Measurements from ENCODE around the gene SCN5A. TPM values are rescaled to one million over a fixed set of nuclear protein-coding genes. Genes with fewer than 3 reads are reported as not detected.

SCN5A gene
- total RNA-seq, 1 donor from 2014 or later = 6.1 TPM

- no peak for DNase-seq
Measured at GRCh38 chr3:38600551-38600950, 48.9 kb downstream of the SCN5A start.

- no peak for DNase-seq
Measured at GRCh38 chr3:38599886-38600285, 49.6 kb downstream of the SCN5A start.

DNA sequence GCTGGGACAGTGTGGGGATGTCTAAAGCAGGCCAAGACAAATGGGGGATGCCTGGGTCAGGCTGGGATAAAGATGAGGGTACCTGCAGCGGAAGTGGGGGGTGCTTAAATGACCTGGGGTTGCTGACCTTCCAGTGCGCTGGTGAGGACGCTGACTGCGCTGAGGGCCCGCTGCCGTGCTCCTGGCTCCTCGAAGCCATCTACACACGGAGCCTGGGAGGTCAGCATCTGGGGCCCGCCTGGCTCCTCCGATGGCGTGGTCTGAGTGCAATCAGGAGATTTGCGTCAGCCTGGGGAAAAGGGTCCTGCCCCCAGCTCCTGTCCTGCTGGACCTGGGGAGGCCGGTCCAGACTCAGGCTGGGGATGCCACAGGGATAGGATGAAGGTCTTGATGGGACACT is 50.7 kb downstream of the SCN5A start:
- no peak for DNase-seq

DNA sequence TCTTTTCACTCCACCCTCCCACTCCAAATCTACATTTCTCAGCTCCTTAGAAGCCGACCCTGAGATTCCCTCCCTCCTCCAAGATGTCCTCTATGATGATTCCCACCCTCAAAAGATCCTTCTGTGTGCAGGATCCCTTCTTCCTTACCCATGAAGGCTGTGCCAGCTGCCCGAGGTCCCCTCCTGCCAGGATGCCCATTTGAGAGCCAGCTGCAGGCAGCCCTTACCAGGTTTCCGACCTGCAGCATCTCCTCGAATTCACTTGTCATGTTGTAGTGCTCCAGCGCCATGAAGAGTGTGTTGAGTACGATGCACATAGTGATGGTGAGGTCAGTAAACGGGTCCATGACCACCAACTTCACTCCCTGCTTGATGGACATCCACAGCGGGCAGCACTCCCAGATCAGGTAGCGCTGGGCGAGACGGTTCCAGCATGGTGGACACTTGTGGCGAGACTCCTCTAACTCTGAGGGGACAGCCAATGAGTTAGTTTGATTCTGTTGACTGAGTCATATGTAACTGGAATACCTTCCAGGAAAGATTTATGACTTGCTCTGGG is 51.9 kb downstream of the SCN5A start:
- DNase-seq = no peak

- DNase-seq = no peak
Measured at GRCh38 chr3:38595393-38595792, 54.1 kb downstream of the SCN5A start.

GRCh38 chr3:38590521-38590920 is 59.0 kb downstream of the SCN5A start:
- no peak for DNase-seq

- DNase-seq = no peak
Measured at GRCh38 chr3:38588995-38589937, 60.2 kb downstream of the SCN5A start.

DNA sequence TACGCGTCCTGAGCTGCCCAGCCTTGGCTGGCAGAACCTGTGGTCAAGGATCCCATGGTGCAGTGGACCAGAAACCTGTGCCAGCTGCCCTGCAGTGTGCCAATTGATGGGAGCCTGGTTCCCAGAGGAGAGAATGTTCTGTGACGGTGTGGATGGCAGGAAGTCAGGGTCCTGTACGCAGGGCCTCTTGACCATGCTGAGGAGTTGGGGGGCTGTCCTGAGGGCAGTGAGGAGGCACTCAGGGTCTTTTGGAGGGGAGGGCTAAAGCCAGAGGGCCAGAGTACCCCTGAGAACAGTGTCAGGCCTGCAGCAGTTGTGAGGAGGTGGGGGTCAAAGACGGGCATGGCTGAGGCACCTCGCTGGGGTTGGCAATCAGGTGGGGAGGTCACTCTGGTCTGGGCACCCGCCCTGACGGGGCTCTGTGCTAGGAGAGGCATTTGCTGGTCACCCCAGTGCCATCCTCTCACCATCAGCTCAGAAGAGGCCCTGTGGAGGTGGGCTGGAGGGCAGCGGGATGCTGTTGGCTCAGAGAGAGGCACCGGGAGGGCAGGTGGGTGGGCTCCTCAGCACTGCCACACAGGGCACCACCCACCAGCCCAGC is 61.0 kb downstream of the SCN5A start:
- no peak for DNase-seq

- DNase-seq = no peak
Measured at GRCh38 chr3:38587548-38588131, 61.8 kb downstream of the SCN5A start.

- DNase-seq = no peak
Measured at GRCh38 chr3:38586546-38587520, 62.7 kb downstream of the SCN5A start.

DNA sequence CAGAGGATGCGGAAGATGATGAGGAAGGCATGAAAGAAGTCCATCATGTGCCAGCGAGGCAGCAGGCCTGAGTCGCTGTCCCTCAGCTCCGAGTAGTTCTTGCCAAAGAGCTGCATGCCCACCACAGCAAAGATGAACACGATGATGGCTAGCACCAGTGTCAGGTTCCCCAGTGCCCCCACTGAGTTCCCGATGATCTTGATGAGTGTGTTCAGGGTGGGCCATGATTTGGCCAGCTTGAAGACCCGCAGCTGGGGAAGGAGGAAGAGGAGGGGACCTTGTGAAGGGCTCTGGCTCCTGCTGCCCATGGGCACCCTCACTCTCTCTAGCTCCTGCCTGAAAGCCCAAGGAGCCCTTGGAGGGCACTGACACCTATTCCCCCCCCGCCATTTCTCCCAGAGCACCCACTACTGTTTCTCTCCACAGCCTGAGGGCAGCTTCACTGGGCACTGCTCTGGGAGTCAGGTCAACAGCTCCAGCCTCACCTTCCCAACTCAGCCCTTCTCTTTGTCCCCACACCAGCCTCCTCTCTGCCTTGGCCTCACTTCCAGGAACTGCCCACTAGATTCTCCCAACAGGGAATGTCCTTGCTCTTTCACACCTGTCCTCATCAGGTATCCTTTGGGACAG is 63.6 kb downstream of the SCN5A start:
- no peak for DNase-seq

GRCh38 chr3:38583688-38584087 is 65.8 kb downstream of the SCN5A start:
- no peak for DNase-seq

DNA sequence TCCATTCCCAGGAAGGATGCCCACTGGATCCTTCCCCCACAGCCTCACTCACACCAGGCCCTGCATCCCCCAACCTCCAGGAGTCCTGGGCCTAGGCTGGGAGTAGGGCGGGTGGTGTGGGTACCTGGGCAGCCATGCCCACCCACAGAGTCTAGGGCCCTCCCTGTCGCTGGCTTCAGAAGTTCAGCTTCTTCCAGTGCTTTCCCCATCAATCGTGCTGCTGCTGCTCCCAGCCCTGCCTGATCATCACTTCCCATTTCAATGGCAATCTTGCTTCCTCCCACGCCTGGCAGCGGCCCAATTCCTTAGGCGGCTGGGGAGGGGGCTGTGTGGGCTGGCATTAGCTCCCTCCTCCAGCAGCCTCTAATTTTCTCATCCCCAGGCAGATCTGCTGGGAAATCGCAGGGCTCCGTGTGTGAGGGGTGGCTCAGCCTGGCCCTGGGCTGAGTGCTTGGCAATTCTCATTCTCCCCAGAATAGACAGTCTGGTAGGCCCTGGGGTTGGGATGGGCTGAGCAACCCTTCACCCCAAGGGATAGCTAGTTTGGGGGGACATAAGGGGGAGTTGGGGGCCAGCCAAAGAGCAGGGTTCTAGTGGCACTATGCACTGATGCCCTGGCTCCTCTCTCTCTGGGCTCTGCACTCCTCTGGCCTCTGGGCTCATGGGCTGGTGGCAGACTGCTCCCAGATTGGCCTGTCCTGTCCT is 66.4 kb downstream of the SCN5A start:
- DNase-seq = peak; percentile 42

- no peak for DNase-seq
Measured at GRCh38 chr3:38582316-38582715, 67.2 kb downstream of the SCN5A start.

GRCh38 chr3:38581774-38582173 is 67.7 kb downstream of the SCN5A start:
- no peak for DNase-seq

DNA sequence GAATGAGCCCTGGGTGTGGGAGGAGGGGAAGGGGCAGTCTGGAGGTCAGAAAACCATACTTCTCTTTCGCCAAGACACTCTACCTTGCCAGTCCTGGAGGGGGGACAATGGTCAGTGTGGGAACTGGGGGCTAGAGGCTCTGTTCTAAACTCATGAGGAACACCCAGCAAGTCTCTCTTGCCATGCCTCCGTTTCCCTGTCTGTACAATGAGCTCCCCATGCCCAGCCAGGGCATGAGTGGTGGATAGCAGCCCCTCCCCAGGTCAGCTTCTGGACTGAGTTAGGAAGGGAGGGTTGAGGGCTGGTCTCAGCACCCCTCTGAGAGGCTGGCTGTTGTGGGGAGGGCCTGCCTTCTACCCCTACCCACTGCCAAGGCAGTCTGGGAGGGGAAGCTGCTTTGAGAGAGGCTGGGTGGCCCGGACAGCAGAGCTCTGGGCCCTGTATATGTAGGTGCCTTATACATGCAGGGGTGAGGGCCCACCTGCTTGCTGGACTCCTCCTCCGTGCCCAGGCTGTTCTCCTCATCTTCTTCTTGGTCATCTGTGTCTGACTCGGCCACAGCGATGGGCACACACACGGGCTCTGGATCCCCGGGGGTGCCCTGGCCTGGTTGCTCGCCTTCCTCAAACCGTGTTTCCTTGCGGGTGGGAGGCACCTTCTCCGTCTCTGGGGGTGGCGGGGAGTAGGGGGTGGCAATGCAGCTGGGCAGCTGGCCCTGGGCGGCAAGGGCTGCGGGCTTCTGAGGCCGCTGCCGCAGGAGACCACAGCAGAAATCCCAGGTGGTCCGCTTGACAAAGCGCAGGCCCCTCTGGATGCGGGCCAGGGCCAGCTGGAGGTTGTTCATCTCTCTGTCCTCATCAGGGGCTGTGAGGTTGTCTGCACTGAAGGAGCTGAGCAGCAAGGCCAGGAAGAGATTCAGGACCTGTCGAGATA is 68.8 kb downstream of the SCN5A start:
- DNase-seq = peak; percentile 42

DNA sequence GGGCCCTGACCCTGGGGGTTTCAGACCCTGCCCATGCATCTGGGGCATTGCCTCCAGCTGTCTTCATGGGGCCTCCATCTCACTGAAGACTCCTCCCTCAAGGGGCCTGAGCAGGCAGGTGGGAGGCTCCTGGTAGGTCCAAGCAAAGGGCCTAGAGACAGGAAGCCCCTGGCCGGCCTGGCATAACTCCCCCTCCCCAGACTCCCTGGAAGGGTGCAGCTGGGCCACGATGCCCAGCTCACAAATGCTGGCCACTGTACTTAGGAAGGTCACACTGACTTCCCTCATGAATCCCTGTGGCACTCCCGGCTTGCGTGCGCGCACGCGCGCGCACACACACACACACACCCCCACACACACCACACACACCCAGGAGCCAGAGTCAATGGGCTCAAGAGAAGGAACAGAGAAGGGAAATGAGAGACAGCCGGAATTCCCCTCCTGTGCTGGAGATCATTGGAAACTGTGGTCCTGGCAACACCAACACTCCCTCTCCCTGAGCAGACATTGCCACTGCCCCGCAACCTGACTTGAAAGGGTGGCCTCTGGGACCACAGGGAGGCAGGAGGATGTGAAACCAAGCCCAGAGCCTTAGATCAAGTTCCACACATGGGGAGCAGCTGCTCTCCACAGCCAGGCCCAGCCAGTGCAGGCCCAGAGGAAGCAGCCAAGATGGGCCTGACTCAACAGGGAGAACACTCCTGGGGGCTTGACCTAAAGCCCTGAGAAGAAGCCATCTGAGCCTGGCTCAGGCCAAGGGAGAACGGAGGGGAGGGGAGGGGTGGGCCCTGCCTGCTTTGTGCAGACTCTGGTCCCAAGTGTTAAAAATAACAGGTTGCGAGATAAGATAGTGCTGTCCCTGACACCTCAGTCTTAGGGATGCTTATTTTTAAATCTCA is 69.7 kb downstream of the SCN5A start:
- peak; percentile 66 for DNase-seq

DNA sequence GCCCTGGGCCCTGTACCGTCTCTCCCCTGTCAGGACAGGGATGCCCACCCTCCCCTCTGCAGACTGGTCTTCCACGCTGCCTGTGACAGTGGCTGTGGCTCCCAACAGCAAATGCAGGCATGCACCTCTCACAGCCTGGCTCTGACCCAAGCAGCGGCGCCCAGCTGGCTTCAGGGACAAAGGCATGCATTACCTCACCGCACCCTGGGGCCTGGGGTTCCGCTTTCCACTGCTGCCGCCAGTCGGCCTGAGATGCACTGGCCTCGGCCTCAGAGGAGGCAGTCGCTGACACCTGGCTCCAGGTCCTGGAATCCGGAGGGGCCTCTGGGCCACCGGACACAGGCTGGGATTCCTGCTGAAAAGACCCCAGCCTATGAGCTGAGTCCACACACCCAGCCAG is 70.3 kb downstream of the SCN5A start:
- peak; percentile 73 for DNase-seq
